Fibroblast of lung (primary cell): Measurements from ENCODE around the gene BTNL2. TPM values are rescaled to one million over a fixed set of nuclear protein-coding genes. Genes with fewer than 3 reads are reported as not detected.

Source experiments
- DNase-seq, 2 donors: peaks; one replicate each; pipeline versions ENCODE4 v3.0.0 to v3.0.0-alpha.2; 2010; ENCODE audit warnings: low read depth in 2 of 2
- H2AFZ ChIP-seq: 2 replicates; pipeline ENCODE4 v1.5.1; 2012; ENCODE audit warnings: low read length, control low read depth, inconsistent platforms
- H3K27ac ChIP-seq: 2 replicates; pipeline ENCODE4 v1.5.1; 2011; ENCODE audit warnings: low read length, control low read depth; ENCODE audit not compliant: insufficient read depth
- H3K27me3 ChIP-seq: 2 replicates; pipeline ENCODE4 v1.5.1; 2011; ENCODE audit warnings: mild to moderate bottlenecking, low read length; ENCODE audit not compliant: control insufficient read depth, insufficient read depth
- H3K36me3 ChIP-seq: 2 replicates; pipeline ENCODE4 v1.5.1; 2011; ENCODE audit warnings: low read length; ENCODE audit not compliant: control insufficient read depth, insufficient read depth
- H3K4me1 ChIP-seq: 2 replicates; pipeline ENCODE4 v1.5.1; 2011; ENCODE audit warnings: low read length; ENCODE audit not compliant: control insufficient read depth, insufficient read depth; ENCODE audit errors: extremely low read depth
- H3K4me2 ChIP-seq: 2 replicates; pipeline ENCODE4 v1.5.1; 2011; ENCODE audit warnings: low read length, control low read depth; ENCODE audit not compliant: insufficient read depth; ENCODE audit errors: extremely low read depth
- H3K4me3 ChIP-seq, 4 experiments: fragments of 200-600 bp in 1 of 4; sonication (generic) in 1 of 4; replicated peaks in 1 of 4; 2 replicates each; pipeline ENCODE4 v1.5.1; 2011 to 2016; ENCODE audit warnings: low read length in 4 of 4, low read depth in 3 of 4, mild to moderate bottlenecking in 3 of 4, control low read depth in 2 of 4, inconsistent platforms in 1 of 4, mixed read lengths in 1 of 4; ENCODE audit not compliant: insufficient read depth in 1 of 4; ENCODE audit errors: control extremely low read depth in 1 of 4
- H3K79me2 ChIP-seq: 2 replicates; pipeline ENCODE4 v1.5.1; 2012; ENCODE audit warnings: mild to moderate bottlenecking, low read length, inconsistent platforms; ENCODE audit not compliant: control insufficient read depth, insufficient read depth
- H3K9ac ChIP-seq: 2 replicates; pipeline ENCODE4 v1.5.1; 2011; ENCODE audit warnings: mild to moderate bottlenecking, low read length, control low read depth; ENCODE audit not compliant: insufficient read depth
- H3K9me3 ChIP-seq: 2 replicates; pipeline ENCODE4 v1.5.1; 2012; ENCODE audit warnings: low read depth, low read length; ENCODE audit not compliant: control insufficient read depth, insufficient read depth
- H4K20me1 ChIP-seq: 2 replicates; pipeline ENCODE4 v1.5.1; 2011; ENCODE audit warnings: low read length; ENCODE audit not compliant: control insufficient read depth, insufficient read depth; ENCODE audit errors: extremely low read depth
- CTCF ChIP-seq, 2 donors: IDR thresholded peaks in 1 of 2; conservative IDR thresholded peaks in 1 of 2; 1 replicate in 1 of 2; 2 replicates in 1 of 2; pipeline ENCODE4 v1.5.1; 2011 to 2012; ENCODE audit warnings: low read length in 2 of 2, control low read depth in 1 of 2, inconsistent platforms in 1 of 2, low read depth in 1 of 2, mild to moderate bottlenecking in 1 of 2
- EZH2 ChIP-seq: IDR thresholded peaks from 2 replicates; pipeline ENCODE4 v1.5.1; 2012; ENCODE audit warnings: low read length, control low read depth, mild to moderate bottlenecking; ENCODE audit errors: missing control alignments
- polyA plus RNA-seq, 2 donors: library from polyadenylated mRNA; depleted of rRNA in 1 of 2; stranded (reverse) in 1 of 2; unstranded in 1 of 2; fragments of >200 nt; gene quantifications; 2 replicates each; pipeline ENCODE4 v1.2.1, GENCODE V29; 2011 to 2012; ENCODE audit warnings: missing spikeins in 1 of 2
- total RNA-seq: library from RNA; depleted of rRNA; stranded (reverse); fragments of >200 nt; gene quantifications from 2 replicates; pipeline ENCODE4 v1.2.1, GENCODE V29; 2014

Gene BTNL2
- total and polyA plus RNA-seq, 2 donors (not counting 1 experiment from before 2014, with no cell fraction given), result not detected

GRCh38 chr6:32413427-32414047 is 6.6 kb upstream of the BTNL2 start:
- H3K4me1 ChIP-seq, result no peaks in the 10 kb centered on the region
- no peak overlapping the region for H3K27ac ChIP-seq
- peaks cover 13% of the 10 kb centered on the region for H3K27me3 ChIP-seq
- DNase-seq, result peak; percentile 62 to 74
- H3K4me2 ChIP-seq, result no peak overlapping the region
- H3K4me3 ChIP-seq, result no peak overlapping the region
- no peak overlapping the region for H3K9ac ChIP-seq
- no peaks in the 10 kb centered on the region for H3K9me3 ChIP-seq
- TF ChIP-seq EZH2, result no peak
- TF ChIP-seq CTCF (conservative IDR thresholded peaks at IDR 0.05 in 1 of 2, IDR thresholded peaks at IDR 0.05 in 1 of 2; ENCODE audit: low read depth in 1 of 2, low read length in 2 of 2), result peak; percentile 84 to 97
- H4K20me1 ChIP-seq, result no peaks in the 10 kb centered on the region
- H2AFZ ChIP-seq, result no peak overlapping the region
- H3K79me2 ChIP-seq, result no peaks in the 10 kb centered on the region
- no peaks in the 10 kb centered on the region for H3K36me3 ChIP-seq

DNA sequence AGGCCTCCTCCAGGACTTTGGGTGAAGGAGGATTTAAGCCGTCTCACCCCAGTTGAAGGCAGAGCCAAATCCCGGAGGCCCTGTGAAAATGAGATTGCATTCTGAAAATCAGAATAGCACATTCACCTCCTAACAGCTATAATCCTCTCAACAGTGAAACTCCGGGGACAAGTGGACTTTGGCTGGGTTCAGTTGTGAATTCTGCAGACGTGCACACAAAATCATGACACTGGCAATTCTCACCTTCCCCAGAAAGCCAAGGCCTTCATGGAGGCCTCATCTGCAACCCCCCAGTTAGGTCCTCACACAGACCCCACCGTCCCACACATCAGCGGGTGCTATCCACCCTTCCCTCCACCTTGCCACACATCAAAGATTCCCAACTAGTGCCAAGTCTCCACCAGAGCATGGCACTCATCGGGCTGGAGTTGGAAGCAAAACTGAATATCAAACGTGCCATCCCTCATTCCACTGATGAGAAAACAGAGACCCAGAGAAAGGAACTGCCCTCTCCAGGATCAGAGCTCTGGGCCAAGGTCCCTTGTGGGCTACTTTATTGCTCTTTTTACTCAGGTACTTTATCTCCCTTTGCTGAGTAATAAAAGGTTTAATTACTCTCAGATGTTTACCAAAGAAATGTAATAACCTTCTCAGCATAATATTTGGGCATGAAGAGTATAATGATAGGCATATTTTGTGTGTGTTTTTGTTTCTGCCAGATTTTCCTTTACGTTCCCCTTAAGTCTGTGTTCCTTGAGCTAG is 4.8 kb upstream of the BTNL2 start:
- Histone ChIP-seq H3K4me3 (no peak overlapping the region), H3K27me3 (peaks cover 19% of the 10 kb centered on the region), H3K9ac (no peak overlapping the region), H4K20me1 (no peaks in the 10 kb centered on the region), H3K27ac (no peak overlapping the region), H3K36me3 (no peaks in the 10 kb centered on the region), H3K4me2 (no peak overlapping the region), H3K79me2 (no peaks in the 10 kb centered on the region), H3K9me3 (no peaks in the 10 kb centered on the region), H3K4me1 (no peaks in the 10 kb centered on the region), H2AFZ (no peak overlapping the region)
- no peak for DNase-seq
- TF ChIP-seq EZH2 (no peak), CTCF (conservative IDR thresholded peaks at IDR 0.05 in 1 of 2, IDR thresholded peaks at IDR 0.05 in 1 of 2; ENCODE audit: low read depth in 1 of 2, low read length in 2 of 2) (no peak)

- no peaks in the 10 kb centered on the region for H3K4me1 ChIP-seq
- no peak overlapping the region for H3K27ac ChIP-seq
- no peaks in the 10 kb centered on the region for H3K9me3 ChIP-seq
- no peak overlapping the region for H3K4me3 ChIP-seq
- no peak overlapping the region for H3K9ac ChIP-seq
- no peak overlapping the region for H3K4me2 ChIP-seq
- H3K79me2 ChIP-seq, result no peaks in the 10 kb centered on the region
- no peak overlapping the region for H2AFZ ChIP-seq
- peaks cover 13% of the 10 kb centered on the region for H3K27me3 ChIP-seq
- H3K36me3 ChIP-seq, result no peaks in the 10 kb centered on the region
- TF ChIP-seq CTCF (conservative IDR thresholded peaks at IDR 0.05 in 1 of 2, IDR thresholded peaks at IDR 0.05 in 1 of 2; ENCODE audit: low read depth in 1 of 2, low read length in 2 of 2) (no peak), EZH2 (no peak)
- H4K20me1 ChIP-seq, result no peaks in the 10 kb centered on the region
- no peak for DNase-seq
Measured at GRCh38 chr6:32410906-32411305, 3.9 kb upstream of the BTNL2 start.
